ENCODE results near the gene SYT14.
"Not testable (repeated sequence)": the region's sequence is repeated elsewhere in the genome, so short reads cannot be mapped to it uniquely, and the experiment has no call there.

Gene SYT14

GRCh38 chr1:210124736-210125135, 186.7 kb downstream of the SYT14 start:
- no peak for DNase-seq

DNA sequence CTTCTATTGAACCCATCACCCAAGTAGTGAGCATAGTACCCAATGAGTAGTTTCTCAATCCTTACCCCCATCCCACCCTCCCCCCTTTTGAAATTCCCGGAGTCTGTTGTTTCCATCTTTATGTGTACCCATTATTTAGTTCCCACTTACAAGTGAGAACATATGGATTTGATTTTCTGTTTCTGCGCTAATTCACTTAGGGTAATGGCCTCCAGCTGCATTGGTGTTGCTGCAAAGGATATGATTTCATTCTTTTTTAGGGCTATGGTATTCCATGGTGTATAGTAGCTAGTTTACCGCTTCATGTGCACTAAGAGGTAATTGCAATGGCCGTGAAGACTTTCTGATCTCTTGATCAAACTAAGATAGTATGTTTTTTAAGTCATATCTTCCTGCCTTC, 187.1 kb downstream of the SYT14 start:
- DNase-seq = no peak

DNA sequence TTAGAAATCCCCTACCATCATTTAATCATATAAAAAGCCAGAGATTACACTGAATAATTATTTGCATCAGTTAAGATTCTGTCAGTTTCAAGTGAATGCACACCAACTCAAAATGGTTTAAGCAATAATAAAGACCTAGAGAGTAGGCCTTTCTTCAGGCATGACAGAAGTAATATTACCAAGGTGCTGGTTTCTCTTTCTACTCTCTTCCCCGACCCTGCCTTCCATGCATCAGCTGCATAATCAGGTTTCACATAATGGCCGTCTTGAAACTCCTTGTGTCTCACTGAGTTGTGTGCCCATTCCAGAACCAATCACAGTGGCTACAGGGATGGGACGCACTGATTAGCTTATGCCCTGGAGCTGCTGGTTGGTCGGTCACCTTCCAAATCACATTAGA, 191.1 kb downstream of the SYT14 start:
- DNase-seq = no peak

DNA sequence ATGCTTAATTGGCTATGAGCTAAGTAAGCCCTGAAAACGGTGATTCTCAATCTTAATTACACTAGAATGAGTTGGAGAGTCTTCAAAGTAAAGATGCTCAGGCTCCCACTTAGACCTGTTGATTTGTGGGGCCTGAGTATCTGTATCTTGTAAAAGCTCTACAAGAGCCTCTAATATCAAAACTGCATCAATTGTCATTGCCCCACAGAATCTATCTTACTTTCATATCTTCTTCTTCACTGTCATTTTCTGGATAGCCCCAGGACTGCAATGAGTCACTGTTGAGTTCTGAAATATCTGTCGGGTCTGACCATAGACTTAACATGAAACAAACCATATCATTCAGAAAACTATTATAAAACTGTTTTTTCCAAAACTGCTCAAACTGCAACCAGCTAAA, 191.7 kb downstream of the SYT14 start:
- DNase-seq = no peak

GRCh38 chr1:210132582-210132981, 194.6 kb downstream of the SYT14 start:
- DNase-seq = no peak

GRCh38 chr1:210143465-210144062, 205.5 kb downstream of the SYT14 start:
- peak; percentile 25 for DNase-seq

DNA sequence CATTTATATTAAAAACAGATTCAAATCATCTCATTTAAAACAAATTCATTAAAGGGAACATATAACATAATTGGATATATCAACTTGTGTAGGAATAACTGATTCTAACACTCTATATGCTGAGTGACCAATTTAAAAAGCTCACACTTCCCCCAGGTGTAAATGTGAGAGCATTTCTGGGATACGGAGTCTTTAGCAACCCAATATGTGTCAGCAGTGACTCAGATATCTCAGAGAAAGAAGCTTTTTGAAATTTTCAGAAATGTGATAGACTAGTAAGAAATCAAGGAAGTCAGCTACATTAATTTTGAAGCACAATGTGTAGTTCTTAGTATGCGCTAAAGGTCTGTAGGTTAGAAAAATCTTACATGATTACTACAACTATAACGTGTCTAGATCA, 206.7 kb downstream of the SYT14 start:
- DNase-seq = no peak

DNA sequence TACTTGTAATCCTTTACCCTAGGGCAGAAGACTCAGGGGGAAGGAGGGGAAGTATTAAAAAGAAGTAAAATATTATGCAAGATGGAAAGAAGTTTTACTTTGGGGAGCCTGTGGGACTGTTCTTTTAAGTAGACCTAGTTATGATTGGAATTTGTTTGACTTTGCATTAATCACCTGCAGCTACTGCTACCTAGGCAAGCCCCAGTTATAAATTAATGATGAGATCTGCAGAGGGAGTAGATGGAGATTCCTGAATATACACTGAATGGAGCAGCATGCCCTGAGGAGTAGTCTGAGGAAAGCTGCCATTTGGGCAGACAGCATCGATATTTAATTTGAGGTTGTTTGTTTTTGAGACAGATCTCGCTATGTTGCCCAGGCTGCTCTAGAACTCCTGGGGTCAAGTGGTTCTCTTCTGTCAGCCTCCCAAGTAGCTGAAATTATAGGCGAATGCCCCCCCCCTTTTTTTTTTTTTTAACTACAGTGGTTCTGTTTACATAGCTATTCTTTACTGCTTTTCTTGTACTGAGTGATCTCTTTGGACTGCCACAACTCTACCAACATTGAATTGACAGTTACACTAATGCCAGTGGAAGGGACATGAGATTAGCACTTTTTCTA, 213.1 kb downstream of the SYT14 start:
- DNase-seq = no peak

GRCh38 chr1:210159211-210159610, 221.2 kb downstream of the SYT14 start:
- DNase-seq = no peak

- no peak for DNase-seq
Measured at GRCh38 chr1:210170220-210170619, 232.2 kb downstream of the SYT14 start.

DNA sequence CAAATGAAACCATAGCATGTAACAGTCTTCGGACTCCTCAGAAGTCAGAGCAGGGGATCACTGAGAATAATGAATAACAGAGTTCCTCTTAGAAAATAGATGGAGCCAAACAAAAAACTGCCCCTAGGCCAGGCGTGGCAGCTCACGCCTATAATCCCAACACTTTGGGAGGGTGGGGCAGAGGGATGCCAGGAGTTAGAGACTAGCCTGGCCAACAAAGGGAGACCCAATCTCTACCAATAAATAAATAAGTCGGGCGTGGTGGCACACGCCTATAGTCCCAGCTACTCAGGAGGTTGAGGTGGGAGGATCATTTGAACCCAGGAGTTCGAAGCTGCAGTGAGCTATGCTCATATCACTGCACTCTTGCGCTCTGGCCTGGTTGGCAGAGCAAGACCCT, 236.1 kb downstream of the SYT14 start:
- DNase-seq = no peak

DNA sequence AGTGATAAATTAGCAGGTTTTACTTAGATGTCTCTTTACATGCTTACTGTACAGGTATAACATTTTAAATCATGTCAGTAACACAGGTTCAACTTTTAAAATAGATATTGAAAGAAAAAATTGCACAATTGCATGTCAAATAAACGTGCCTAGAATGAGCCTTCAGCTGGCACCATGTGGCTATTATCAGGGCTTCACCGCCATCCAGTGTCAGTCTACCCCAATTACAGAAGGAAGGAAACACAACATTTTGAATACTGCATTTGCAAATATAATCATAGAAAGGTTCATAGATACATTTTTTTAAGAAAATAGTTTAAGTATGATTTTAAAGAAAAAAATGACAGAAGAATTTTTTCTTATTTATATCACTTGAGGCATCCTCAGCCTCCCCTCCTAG, 247.0 kb downstream of the SYT14 start:
- no peak for DNase-seq

GRCh38 chr1:210187849-210188606, 250.0 kb downstream of the SYT14 start:
- DNase-seq = not testable (repeated sequence)

- DNase-seq = no peak
Measured at GRCh38 chr1:210189426-210189825, 251.4 kb downstream of the SYT14 start.

GRCh38 chr1:210195635-210196160, 257.7 kb downstream of the SYT14 start:
- no peak for DNase-seq

DNA sequence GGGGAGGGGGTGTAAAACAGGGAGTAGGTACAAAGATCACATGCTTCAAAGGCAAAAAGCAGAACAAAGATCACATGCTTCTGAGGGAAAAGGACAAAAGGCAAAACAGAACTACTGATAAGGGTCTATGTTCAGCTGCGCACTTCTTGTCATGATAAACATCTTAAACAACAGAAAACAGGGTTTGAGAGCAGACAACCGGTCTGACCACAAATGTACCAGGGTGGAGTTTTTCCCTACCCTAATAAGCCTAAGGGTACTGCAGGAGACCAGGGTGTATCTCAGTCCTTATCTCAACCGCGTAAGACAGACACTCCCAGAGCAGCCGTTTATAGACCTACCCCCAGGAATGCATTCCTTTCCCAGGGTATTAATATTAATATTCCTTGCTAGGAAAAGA, 258.2 kb downstream of the SYT14 start:
- DNase-seq = not testable (repeated sequence)

GRCh38 chr1:210198840-210199239, 260.8 kb downstream of the SYT14 start:
- DNase-seq = no peak

GRCh38 chr1:210200124-210200736, 262.2 kb downstream of the SYT14 start:
- no peak for DNase-seq

GRCh38 chr1:210201681-210202080, 263.7 kb downstream of the SYT14 start:
- DNase-seq = no peak

DNA sequence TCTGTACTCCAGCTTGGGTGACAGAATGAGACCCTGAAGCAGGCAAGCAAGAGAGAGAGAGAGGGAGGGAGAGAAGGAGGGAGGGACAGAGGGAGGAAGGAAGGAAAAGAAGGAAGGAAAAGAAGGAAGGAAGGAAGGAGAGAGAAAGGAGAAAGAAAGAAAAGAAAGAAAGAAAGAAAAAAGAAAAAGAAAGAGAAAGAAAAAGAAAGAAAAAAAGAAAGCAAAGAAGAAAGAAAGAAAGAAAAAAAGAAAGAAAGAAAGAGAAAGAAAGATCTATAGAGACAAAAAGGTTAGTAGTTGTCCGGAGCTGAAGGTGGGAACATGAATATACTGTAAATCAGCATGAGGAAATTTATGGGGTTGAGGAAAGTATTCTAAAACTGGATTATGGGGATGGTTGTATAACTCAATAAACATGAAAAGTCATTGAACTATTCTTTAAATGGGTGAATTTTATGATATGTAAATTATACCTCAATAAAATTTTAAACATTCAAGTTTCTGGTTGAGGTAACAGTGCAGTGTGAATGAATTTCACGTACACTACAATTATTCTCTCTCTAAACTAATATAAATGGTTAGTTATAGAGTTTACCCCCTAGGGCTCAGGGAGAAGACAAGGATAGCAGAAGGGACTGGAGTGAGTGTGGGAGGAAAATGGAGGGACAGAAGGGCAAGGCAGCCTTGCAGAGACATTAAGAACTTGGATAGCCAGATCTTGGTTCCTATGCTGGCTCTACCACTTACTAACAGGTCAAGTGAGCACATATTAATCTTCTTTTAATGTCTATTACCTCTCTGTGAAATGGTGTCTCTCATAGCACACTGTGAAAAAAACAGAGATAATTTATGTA, 269.8 kb downstream of the SYT14 start:
- DNase-seq = no peak

DNA sequence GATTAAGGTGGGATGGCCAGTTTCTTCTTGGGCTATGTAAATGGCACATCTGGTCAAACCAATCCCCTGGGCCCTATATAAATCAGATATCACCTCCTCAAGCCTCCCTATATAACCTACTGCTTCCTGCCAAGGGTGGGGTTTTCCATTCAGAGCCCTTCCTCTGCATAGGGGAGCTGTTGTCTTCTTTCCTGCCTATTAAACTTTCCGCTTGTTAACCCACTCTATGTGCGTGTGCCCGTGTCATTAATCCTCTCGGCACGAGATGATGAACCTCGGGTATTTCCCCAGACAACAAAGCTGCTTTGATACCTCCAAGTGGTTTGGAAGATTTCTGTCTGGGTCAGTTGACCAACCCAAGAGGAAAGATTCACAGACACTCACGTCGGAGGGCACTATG, 275.3 kb downstream of the SYT14 start:
- no peak for DNase-seq

- DNase-seq = no peak
Measured at GRCh38 chr1:210214573-210215409, 276.8 kb downstream of the SYT14 start.

All from NCI-H2029 (cell line).